Activated CD4-positive, CD25-positive, alpha-beta regulatory T cell treated with anti-CD3 and anti-CD28 coated beads, Interleukin-2, amount 50 U/mL, for 24 hours (primary cell): ENCODE results near the gene KIF26B.
A peak's percentile ranks its signal among the peaks of the same experiment; 100 is the strongest.

Experiments used
- ATAC-seq, 2 donors: fragments of 150-1000 bp; cut with Tn5 transposase; one replicate each; pipeline ENCODE4 v1.10.0; 2021; ENCODE audit warnings: mild to moderate bottlenecking in 1 of 2, moderate library complexity in 1 of 2

Gene KIF26B

GRCh38 chr1:245606157-245606725 lies 451.5 kb downstream of the KIF26B start:
- no peak for ATAC-seq

GRCh38 chr1:245608271-245608670 lies 453.5 kb downstream of the KIF26B start:
- ATAC-seq, result no peak

GRCh38 chr1:245609354-245610150 lies 454.8 kb downstream of the KIF26B start:
- ATAC-seq, result no peak

- ATAC-seq, result no peak
Observed at GRCh38 chr1:245611251-245611650, 456.5 kb downstream of the KIF26B start.

- ATAC-seq, result no peak
Observed at GRCh38 chr1:245614476-245614875, 459.7 kb downstream of the KIF26B start.

GRCh38 chr1:245615001-245615400 lies 460.2 kb downstream of the KIF26B start:
- ATAC-seq, result no peak

GRCh38 chr1:245621589-245621988 lies 466.8 kb downstream of the KIF26B start:
- ATAC-seq, result peak; percentile 46 to 48

- no peak for ATAC-seq
Observed at GRCh38 chr1:245622332-245623014, 467.7 kb downstream of the KIF26B start.

- no peak for ATAC-seq
Observed at GRCh38 chr1:245641384-245641783, 486.6 kb downstream of the KIF26B start.

- no peak for ATAC-seq
Observed at GRCh38 chr1:245645406-245645805, 490.6 kb downstream of the KIF26B start.

- ATAC-seq, result peak in 1 of 2 donors; percentile 17
Observed at GRCh38 chr1:245645894-245646293, 491.1 kb downstream of the KIF26B start.

- peak in 1 of 2 donors; percentile 20 for ATAC-seq
Observed at GRCh38 chr1:245648749-245649522, 494.2 kb downstream of the KIF26B start.

- ATAC-seq, result no peak
Observed at GRCh38 chr1:245649666-245650065, 494.9 kb downstream of the KIF26B start.

GRCh38 chr1:245650441-245650960 lies 495.7 kb downstream of the KIF26B start:
- no peak for ATAC-seq

- ATAC-seq, result no peak
Observed at GRCh38 chr1:245651093-245651492, 496.3 kb downstream of the KIF26B start.

GRCh38 chr1:245652116-245652515 lies 497.3 kb downstream of the KIF26B start:
- no peak for ATAC-seq

- ATAC-seq, result no peak
Observed at GRCh38 chr1:245652660-245653427, 498.1 kb downstream of the KIF26B start.

GRCh38 chr1:245654460-245655050 lies 499.8 kb downstream of the KIF26B start:
- no peak for ATAC-seq

GRCh38 chr1:245656189-245656717 lies 501.5 kb downstream of the KIF26B start:
- ATAC-seq, result no peak

- ATAC-seq, result no peak
Observed at GRCh38 chr1:245657371-245657770, 502.6 kb downstream of the KIF26B start.

GRCh38 chr1:245663373-245663772 lies 508.6 kb downstream of the KIF26B start:
- no peak for ATAC-seq
